PC-3 (cell line): ENCODE results near the gene CYP1B1. TPM values are rescaled to one million over a fixed set of nuclear protein-coding genes. Genes with fewer than 3 reads are reported as not detected.

Experiments
- ATAC-seq: fragments of 200-7000 bp; cut with Tn5 transposase; 2 replicates; pipeline ENCODE4 v1.9.1; 2020; ENCODE audit warnings: mild to moderate bottlenecking, moderate library complexity
- BruUV-seq: library from RNA; stranded (reverse); fragments of 400-500 nt; replicated peaks from 2 replicates; lab custom pipeline; 2021; lab: Mats Ljungman, UMichigan
- CTCF ChIA-PET: fragments of 300-600 bp; sonication (Branson Sonifier 250); formaldehyde crosslinking; loops from one replicate; lab custom pipeline; 2022; ENCODE audit warnings: antibody characterized with exemption; lab: Charles Lee
- POLR2A ChIA-PET: fragments of 300-600 bp; sonication (Branson Sonifier 250); formaldehyde crosslinking; loops from one replicate; lab custom pipeline; 2022; ENCODE audit warnings: antibody characterized with exemption; ENCODE audit not compliant: unreplicated experiment; lab: Charles Lee
- DNase-seq: peaks from one replicate; pipeline ENCODE4 v3.0.0-alpha.2; 2015
- H2AFZ ChIP-seq: fragments of 300-600 bp; sonication (generic); 2 replicates; pipeline ENCODE4 v1.6.0; 2016; ENCODE audit warnings: antibody characterized with exemption, low read length
- H3F3A ChIP-seq: fragments of 300-600 bp; sonication (generic); one replicate; pipeline ENCODE4 v1.6.0; 2017; ENCODE audit warnings: antibody characterized with exemption, low read length, control low read depth, mild to moderate bottlenecking; ENCODE audit not compliant: unreplicated experiment
- H3K27ac ChIP-seq: fragments of 300-600 bp; sonication (generic); 2 replicates; pipeline ENCODE4 v1.5.1; 2016; ENCODE audit warnings: mild to moderate bottlenecking, low read length
- H3K27me3 ChIP-seq: fragments of 300-600 bp; sonication (generic); 2 replicates; pipeline ENCODE4 v1.6.1; 2016; ENCODE audit warnings: low read length, mixed read lengths
- H3K36me3 ChIP-seq: fragments of 300-600 bp; sonication (generic); 2 replicates; pipeline ENCODE4 v1.6.1; 2016; ENCODE audit warnings: low read depth, mixed run types, low read length, mixed read lengths
- H3K4me1 ChIP-seq: fragments of 300-600 bp; sonication (generic); 2 replicates; pipeline ENCODE4 v1.5.1; 2016; ENCODE audit warnings: low read length; ENCODE audit not compliant: insufficient read depth
- H3K4me2 ChIP-seq: fragments of 300-600 bp; sonication (generic); 2 replicates; pipeline ENCODE4 v1.6.0; 2016; ENCODE audit warnings: low read length
- H3K4me3 ChIP-seq: fragments of 300-600 bp; sonication (generic); 2 replicates; pipeline ENCODE4 v1.5.1; 2016; ENCODE audit warnings: mild to moderate bottlenecking, low read length, mixed read lengths
- H3K79me2 ChIP-seq: fragments of 300-600 bp; sonication (generic); 2 replicates; pipeline ENCODE4 v1.6.1; 2017; ENCODE audit warnings: low read length, mixed read lengths
- H3K9ac ChIP-seq: fragments of 300-600 bp; sonication (generic); 2 replicates; pipeline ENCODE4 v1.6.0; 2016; ENCODE audit warnings: mild to moderate bottlenecking, low read length
- H3K9me2 ChIP-seq: fragments of 300-600 bp; sonication (generic); replicated peaks from 2 replicates; pipeline ENCODE4 v1.6.1; 2016; ENCODE audit warnings: mixed run types, low read length, mixed read lengths
- H3K9me3 ChIP-seq: fragments of 300-600 bp; sonication (generic); 2 replicates; pipeline ENCODE4 v1.6.1; 2016; ENCODE audit warnings: low read length, mixed read lengths
- H4K20me1 ChIP-seq: fragments of 300-600 bp; sonication (generic); 2 replicates; pipeline ENCODE4 v1.6.1; 2016; ENCODE audit warnings: low read length, mixed read lengths
- CTCF ChIP-seq: fragments of 300-600 bp; sonication (generic); conservative IDR thresholded peaks from 2 replicates; pipeline ENCODE4 v1.5.1; 2017; ENCODE audit warnings: antibody characterized with exemption, low read depth, mild to moderate bottlenecking, low read length
- EZH2 ChIP-seq: fragments of 300-600 bp; sonication (generic); IDR thresholded peaks from one replicate; pipeline ENCODE4 v1.6.1; 2017; ENCODE audit warnings: antibody characterized with exemption, mild to moderate bottlenecking, low read length; ENCODE audit not compliant: unreplicated experiment
- EZH2phosphoT487 ChIP-seq: fragments of 300-600 bp; sonication (generic); IDR thresholded peaks from 2 replicates; pipeline ENCODE4 v1.6.1; 2018; ENCODE audit warnings: mild to moderate bottlenecking, antibody characterized with exemption, low read length, borderline replicate concordance
- intact Hi-C: fragments of 100-400 bp; cut with micrococcal nuclease; formaldehyde crosslinking; loops from 2 replicates; pipeline ENCODE4 v1.9.0; 2023
- total RNA-seq: library from RNA; depleted of rRNA; stranded (reverse); fragments of >200 nt; gene quantifications from 2 replicates; pipeline ENCODE4 v1.2.3, GENCODE V29; 2014; rRNA removed

The CYP1B1 gene
- total RNA-seq, 1 experiment from 2014 or later: 37.2 TPM

DNA sequence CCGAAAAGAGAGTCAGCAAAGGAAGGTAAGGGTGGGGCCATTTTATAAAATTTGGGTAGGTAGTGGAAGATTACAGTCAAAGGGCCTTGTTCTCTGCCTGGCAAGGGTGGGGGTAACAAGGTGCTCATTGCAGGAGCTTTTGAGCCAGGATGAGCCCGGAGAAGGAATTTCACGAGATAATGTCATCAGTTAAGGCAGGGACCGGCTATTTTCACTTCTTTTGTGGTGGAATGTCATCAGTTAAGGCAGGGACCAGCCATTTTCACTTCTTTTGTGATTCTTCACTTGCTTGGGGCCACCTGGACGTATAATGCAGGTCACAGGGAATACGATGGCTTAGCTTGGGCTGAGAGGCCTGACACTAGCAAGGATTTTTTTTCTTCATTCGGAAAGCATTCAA, 58.1 kb downstream of the CYP1B1 start:
- no peak overlapping the region for H3K27ac ChIP-seq
- H3K79me2 ChIP-seq: no peaks in the 10 kb centered on the region
- CTCF ChIA-PET: no interaction called here
- no peaks in the 10 kb centered on the region for H3K9me2 ChIP-seq
- no peak overlapping the region for H2AFZ ChIP-seq
- no peaks in the 10 kb centered on the region for H3K27me3 ChIP-seq
- H3K36me3 ChIP-seq: no peaks in the 10 kb centered on the region
- intact Hi-C loops: no loop called here
- DNase-seq (no peak), ATAC-seq (no peak)
- no peak overlapping the region for H3K9ac ChIP-seq
- no TSS peak for BruUV-seq
- H3F3A ChIP-seq: no peaks in the 10 kb centered on the region
- POLR2A ChIA-PET: no interaction called here
- TF ChIP-seq CTCF (no peak), EZH2 (no peak), EZH2phosphoT487 (no peak)
- H3K9me3 ChIP-seq: no peaks in the 10 kb centered on the region
- H4K20me1 ChIP-seq: no peaks in the 10 kb centered on the region
- no peak overlapping the region for H3K4me2 ChIP-seq
- H3K4me1 ChIP-seq: peaks cover 41% of the 10 kb centered on the region
- no peak overlapping the region for H3K4me3 ChIP-seq

Other genes starting within 250 kb of the CYP1B1 start
- gene RMDN2, start 150.9 kb downstream of the CYP1B1 start, total RNA-seq: 2.4 and 2.6 TPM in 2 replicates